Mesendoderm (in vitro differentiated cells): ENCODE data around the gene NADK2.

Experiments used
- DNase-seq: peaks from one replicate; pipeline ENCODE4 v3.0.0; 2013
- H2AK5ac ChIP-seq: 2 replicates; pipeline ENCODE4 v1.6.1; 2013; ENCODE audit warnings: low read length, inconsistent platforms
- H2BK120ac ChIP-seq: 2 replicates; pipeline ENCODE4 v1.6.1; 2013; ENCODE audit warnings: low read depth, mild to moderate bottlenecking, low read length, moderate library complexity, mixed read lengths
- H2BK15ac ChIP-seq: replicated peaks from 2 replicates; pipeline ENCODE4 v1.6.1; 2013; ENCODE audit warnings: low read depth, mild to moderate bottlenecking, moderate library complexity
- H2BK5ac ChIP-seq: 2 replicates; pipeline ENCODE4 v1.6.1; 2013; ENCODE audit warnings: low read length, inconsistent platforms
- H3K18ac ChIP-seq: 2 replicates; pipeline ENCODE4 v1.6.1; 2013; ENCODE audit warnings: mild to moderate bottlenecking, low read length, mixed read lengths
- H3K23ac ChIP-seq: one replicate; pipeline ENCODE4 v1.6.1; 2013; ENCODE audit warnings: low read length
- H3K27ac ChIP-seq: 2 replicates; pipeline ENCODE4 v1.5.1; 2013; ENCODE audit warnings: low read depth, mild to moderate bottlenecking, inconsistent platforms, low read length, moderate library complexity
- H3K27me3 ChIP-seq: 2 replicates; pipeline ENCODE4 v1.6.1; 2013; ENCODE audit warnings: low read length, control low read depth, mild to moderate bottlenecking, inconsistent platforms; ENCODE audit not compliant: insufficient read depth, poor library complexity
- H3K36me3 ChIP-seq: 2 replicates; pipeline ENCODE4 v1.6.1; 2013; ENCODE audit warnings: low read length, inconsistent platforms; ENCODE audit not compliant: control insufficient read depth, insufficient read depth
- H3K4ac ChIP-seq: one replicate; pipeline ENCODE4 v1.6.1; 2013; ENCODE audit warnings: low read depth, mild to moderate bottlenecking, low read length, moderate library complexity
- H3K4me1 ChIP-seq: 2 replicates; pipeline ENCODE4 v1.6.1; 2013; ENCODE audit warnings: low read depth, low read length, inconsistent platforms; ENCODE audit not compliant: control insufficient read depth
- H3K4me2 ChIP-seq: 2 replicates; pipeline ENCODE4 v1.6.1; 2013; ENCODE audit warnings: low read length
- H3K4me3 ChIP-seq: 2 replicates; pipeline ENCODE4 v1.5.1; 2013; ENCODE audit warnings: mild to moderate bottlenecking, low read length
- H3K56ac ChIP-seq: one replicate; pipeline ENCODE4 v1.6.1; 2013; ENCODE audit warnings: low read length
- H3K79me1 ChIP-seq: 2 replicates; pipeline ENCODE4 v1.6.1; 2013; ENCODE audit warnings: low read length, inconsistent platforms
- H3K79me2 ChIP-seq: 2 replicates; pipeline ENCODE4 v1.6.1; 2013; ENCODE audit warnings: mild to moderate bottlenecking, low read length; ENCODE audit not compliant: control insufficient read depth, insufficient read depth
- H3K9ac ChIP-seq: 2 replicates; pipeline ENCODE4 v1.6.1; 2013; ENCODE audit warnings: low read length, inconsistent platforms
- H4K5ac ChIP-seq: one replicate; pipeline ENCODE4 v1.6.1; 2013; ENCODE audit warnings: low read length
- H4K8ac ChIP-seq: one replicate; pipeline ENCODE4 v1.6.1; 2013; ENCODE audit warnings: low read depth, mild to moderate bottlenecking, control low read depth, low read length, moderate library complexity
- WGBS: extraction: QIAGEN DNeasy Blood & Tissue Kit; methylation state at CpG from one replicate; pipeline ENCODE4 v1.1.7; 2013; ENCODE audit warnings: low lambda C conversion rate, missing lambda C conversion rate; ENCODE audit not compliant: insufficient coverage; ENCODE audit errors: extremely low coverage; 5-methylcytosine and 5-hydroxymethylcytosine counted together

Gene NADK2

DNA sequence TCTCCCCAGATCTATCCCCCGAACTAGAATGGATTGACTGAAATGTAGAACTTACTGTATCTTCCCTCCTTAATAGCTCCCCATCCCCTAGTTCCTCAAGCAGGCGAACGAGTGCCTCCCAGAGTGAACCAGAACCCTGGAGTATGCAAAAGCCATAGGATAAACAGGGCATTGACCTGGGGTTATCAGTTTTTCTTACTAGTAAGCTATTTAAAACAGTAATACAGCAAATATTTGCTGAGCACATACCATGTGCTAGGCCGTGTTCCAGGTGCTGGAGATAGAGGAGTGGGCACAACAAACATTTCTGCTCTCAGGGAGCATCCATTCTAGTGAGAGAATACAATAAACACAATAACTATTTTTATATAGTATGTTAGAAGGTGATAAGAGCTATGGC is 88.0 kb downstream of the NADK2 start:
- no peak overlapping the region for H3K4me3 ChIP-seq
- no peak overlapping the region for H2BK120ac ChIP-seq
- H3K4ac ChIP-seq: no peak overlapping the region
- no peak overlapping the region for H2AK5ac ChIP-seq
- H3K23ac ChIP-seq: no peak overlapping the region
- peaks cover 2% of the 10 kb centered on the region for H3K36me3 ChIP-seq
- no peak overlapping the region for H3K18ac ChIP-seq
- DNase-seq: no peak
- no peak overlapping the region for H2BK15ac ChIP-seq
- no peak overlapping the region for H2BK5ac ChIP-seq
- H3K4me2 ChIP-seq: peak overlapping the region; percentile 19
- H3K9ac ChIP-seq: peak overlapping the region; percentile 62
- peaks cover 11% of the 10 kb centered on the region for H3K79me1 ChIP-seq
- H4K8ac ChIP-seq: no peak overlapping the region
- no peak overlapping the region for H3K27ac ChIP-seq
- whole genome bisulfite sequencing: no CpG with 5 or more reads among the region's 4 CpGs
- H3K27me3 ChIP-seq: no peaks in the 10 kb centered on the region
- H3K79me2 ChIP-seq: peaks cover 38% of the 10 kb centered on the region
- H3K4me1 ChIP-seq: peaks cover 13% of the 10 kb centered on the region
- H3K56ac ChIP-seq: no peak overlapping the region
- no peak overlapping the region for H4K5ac ChIP-seq

DNA sequence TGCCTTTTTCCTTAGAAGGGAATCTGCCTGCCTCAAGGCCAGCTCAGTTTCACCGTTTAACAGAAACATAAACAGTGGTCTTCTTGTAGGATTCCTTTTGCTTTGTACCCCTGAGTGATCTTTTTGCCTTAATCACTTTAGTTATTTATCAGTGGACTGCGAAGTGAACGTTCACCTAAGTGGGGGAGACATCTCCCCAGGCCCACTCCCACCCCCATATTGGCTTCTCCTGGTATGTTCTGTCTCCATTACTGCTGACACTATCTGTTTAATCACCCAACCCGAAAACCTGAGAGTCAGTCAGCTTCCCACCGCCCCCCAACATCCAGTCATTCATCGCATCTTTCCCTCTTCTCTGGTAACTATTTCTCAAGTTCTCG is 88.4 kb downstream of the NADK2 start:
- Histone ChIP-seq H3K4me3 (no peak overlapping the region), H3K56ac (peak overlapping the region; percentile 78), H3K4me2 (peak overlapping the region; percentile 19), H4K8ac (no peak overlapping the region), H2AK5ac (no peak overlapping the region), H3K4ac (no peak overlapping the region), H3K18ac (no peak overlapping the region), H3K23ac (no peak overlapping the region), H3K9ac (peak overlapping the region; percentile 62), H3K4me1 (peaks cover 13% of the 10 kb centered on the region), H2BK5ac (no peak overlapping the region), H3K79me1 (peaks cover 10% of the 10 kb centered on the region), H4K5ac (no peak overlapping the region), H2BK15ac (no peak overlapping the region), H2BK120ac (no peak overlapping the region), H3K79me2 (peaks cover 35% of the 10 kb centered on the region), H3K27ac (no peak overlapping the region), H3K36me3 (peaks cover 2% of the 10 kb centered on the region), H3K27me3 (no peaks in the 10 kb centered on the region)
- no CpG with 5 or more reads among the region's 7 CpGs for WGBS
- DNase-seq: no peak

GRCh38 chr5:36152324-36153297 is 89.1 kb downstream of the NADK2 start:
- peaks cover 31% of the 10 kb centered on the region for H3K79me2 ChIP-seq
- peaks cover 2% of the 10 kb centered on the region for H3K36me3 ChIP-seq
- peak overlapping the region; percentile 27 for H3K27ac ChIP-seq

GRCh38 chr5:36151434-36152323 is 90.0 kb downstream of the NADK2 start, which contains the start of the genes LMBRD2 and SKP2:
LMBRD2 (minus strand) TSS chr5:36151887; CDS start chr5:36143349, 8,538 bp downstream.
SKP2 (plus strand) TSS chr5:36152111; CDS start chr5:36152263, 152 bp downstream.
- Histone ChIP-seq H3K4me1 (peaks cover 11% of the 10 kb centered on the region), H3K4me2 (peak within 1 kb of the TSS; percentile 77), H3K27me3 (no peaks in the 10 kb centered on the region), H3K4me3 (peak within 1 kb of the TSS; percentile 97), H3K79me2 (peaks cover 29% of the 10 kb centered on the region), H3K27ac (peak within 1 kb of the TSS; percentile 27), H3K18ac (peak within 1 kb of the TSS; percentile 52), H2BK15ac (no peak within 1 kb of the TSS), H4K5ac (no peak within 1 kb of the TSS), H2AK5ac (no peak within 1 kb of the TSS), H3K9ac (peak within 1 kb of the TSS; percentile 98), H3K23ac (peak within 1 kb of the TSS; percentile 59), H4K8ac (no peak within 1 kb of the TSS), H3K36me3 (peaks cover 2% of the 10 kb centered on the region), H2BK5ac (peak within 1 kb of the TSS; percentile 52), H3K79me1 (peaks cover 9% of the 10 kb centered on the region), H2BK120ac (no peak within 1 kb of the TSS), H3K56ac (peak within 1 kb of the TSS; percentile 93), H3K4ac (peak within 1 kb of the TSS; percentile 60)
- whole genome bisulfite sequencing: no CpG with 5 or more reads among the region's 81 CpGs
- DNase-seq: peak; percentile 99

More at GRCh38 chr5:36152324-36153297, 89.1 kb downstream of the NADK2 start:
- H2BK5ac ChIP-seq: peak overlapping the region; percentile 52
- H3K18ac ChIP-seq: peak overlapping the region; percentile 52
- no peak overlapping the region for H2AK5ac ChIP-seq
- peak overlapping the region; percentile 59 for H3K23ac ChIP-seq
- H3K4me3 ChIP-seq: peak overlapping the region; percentile 97
- peak; percentile 46 for DNase-seq
- H3K56ac ChIP-seq: peak overlapping the region; percentile 93
- H2BK15ac ChIP-seq: no peak overlapping the region
- H3K27me3 ChIP-seq: no peaks in the 10 kb centered on the region
- H2BK120ac ChIP-seq: no peak overlapping the region
- WGBS: no CpG with 5 or more reads among the region's 24 CpGs
- no peak overlapping the region for H4K5ac ChIP-seq
- peak overlapping the region; percentile 60 for H3K4ac ChIP-seq
- H3K79me1 ChIP-seq: peaks cover 9% of the 10 kb centered on the region
- H3K4me2 ChIP-seq: peak overlapping the region; percentile 77
- peaks cover 11% of the 10 kb centered on the region for H3K4me1 ChIP-seq
- peak overlapping the region; percentile 98 for H3K9ac ChIP-seq
- H4K8ac ChIP-seq: no peak overlapping the region

GRCh38 chr5:36150676-36151433 is 90.9 kb downstream of the NADK2 start:
- Histone ChIP-seq H2AK5ac (no peak overlapping the region), H2BK15ac (no peak overlapping the region), H3K4me3 (peak overlapping the region; percentile 89), H3K18ac (no peak overlapping the region), H3K9ac (peak overlapping the region; percentile 85), H3K79me1 (peaks cover 8% of the 10 kb centered on the region), H3K36me3 (peaks cover 2% of the 10 kb centered on the region), H3K79me2 (peaks cover 25% of the 10 kb centered on the region), H3K27ac (no peak overlapping the region), H3K4ac (no peak overlapping the region), H3K56ac (peak overlapping the region; percentile 86), H3K27me3 (no peaks in the 10 kb centered on the region), H3K4me2 (peak overlapping the region; percentile 45), H2BK5ac (no peak overlapping the region), H3K4me1 (peaks cover 5% of the 10 kb centered on the region), H4K5ac (no peak overlapping the region), H4K8ac (no peak overlapping the region), H3K23ac (no peak overlapping the region), H2BK120ac (no peak overlapping the region)
- DNase-seq: peak; percentile 75
- WGBS: no CpG with 5 or more reads among the region's 23 CpGs
